NCI-H2227 treated with DMSO at 0.1 percent for 48 hours (cell line): ENCODE data around the gene ANKRD65.
"Not testable (repeated sequence)": the region's sequence is repeated elsewhere in the genome, so short reads cannot be mapped to it uniquely, and the experiment has no call there.

ENCODE experiments used
- DNase-seq: peaks from one replicate; lab custom pipeline; 2025; lab: John Stamatoyannopoulos, UW

ANKRD65 gene

GRCh38 chr1:1393428-1393827, 27.6 kb downstream of the ANKRD65 start:
- no peak for DNase-seq

- DNase-seq, result no peak
Measured at GRCh38 chr1:1393014-1393413, 28.1 kb downstream of the ANKRD65 start.

- DNase-seq, result no peak
Measured at GRCh38 chr1:1391225-1391624, 29.9 kb downstream of the ANKRD65 start.

- DNase-seq, result no peak
Measured at GRCh38 chr1:1390675-1391074, 30.4 kb downstream of the ANKRD65 start.

- no peak for DNase-seq
Measured at GRCh38 chr1:1388078-1388472, 33.0 kb downstream of the ANKRD65 start.

- no peak for DNase-seq
Measured at GRCh38 chr1:1387098-1388077, 33.7 kb downstream of the ANKRD65 start.

GRCh38 chr1:1385931-1386330, 35.1 kb downstream of the ANKRD65 start:
- DNase-seq, result no peak

- not testable (repeated sequence) for DNase-seq
Measured at GRCh38 chr1:1385339-1385738, 35.7 kb downstream of the ANKRD65 start.

GRCh38 chr1:1381294-1381693, 39.8 kb downstream of the ANKRD65 start:
- DNase-seq, result no peak

- no peak for DNase-seq
Measured at GRCh38 chr1:1380860-1381259, 40.2 kb downstream of the ANKRD65 start.

- DNase-seq, result no peak
Measured at GRCh38 chr1:1377540-1378205, 43.4 kb downstream of the ANKRD65 start.

GRCh38 chr1:1376551-1377226, 44.4 kb downstream of the ANKRD65 start:
- no peak for DNase-seq

GRCh38 chr1:1374929-1375662, 46.0 kb downstream of the ANKRD65 start, which contains the start of gene AURKAIP1:
Gene AURKAIP1 (minus strand): TSS chr1:1375207. CDS start chr1:1374756, 451 bp downstream.
- peak; percentile 98 for DNase-seq

GRCh38 chr1:1374589-1374928, 46.5 kb downstream of the ANKRD65 start:
- no peak for DNase-seq

- no peak for DNase-seq
Measured at GRCh38 chr1:1373815-1374588, 47.1 kb downstream of the ANKRD65 start.

GRCh38 chr1:1373051-1373814, 47.8 kb downstream of the ANKRD65 start:
- DNase-seq, result no peak

GRCh38 chr1:1371746-1372711, 49.0 kb downstream of the ANKRD65 start:
- peak; percentile 8 for DNase-seq

- no peak for DNase-seq
Measured at GRCh38 chr1:1371364-1371745, 49.7 kb downstream of the ANKRD65 start.

GRCh38 chr1:1370771-1371300, 50.2 kb downstream of the ANKRD65 start:
- DNase-seq, result no peak
